ENCODE measurements around the gene SLC47A2.

DNA sequence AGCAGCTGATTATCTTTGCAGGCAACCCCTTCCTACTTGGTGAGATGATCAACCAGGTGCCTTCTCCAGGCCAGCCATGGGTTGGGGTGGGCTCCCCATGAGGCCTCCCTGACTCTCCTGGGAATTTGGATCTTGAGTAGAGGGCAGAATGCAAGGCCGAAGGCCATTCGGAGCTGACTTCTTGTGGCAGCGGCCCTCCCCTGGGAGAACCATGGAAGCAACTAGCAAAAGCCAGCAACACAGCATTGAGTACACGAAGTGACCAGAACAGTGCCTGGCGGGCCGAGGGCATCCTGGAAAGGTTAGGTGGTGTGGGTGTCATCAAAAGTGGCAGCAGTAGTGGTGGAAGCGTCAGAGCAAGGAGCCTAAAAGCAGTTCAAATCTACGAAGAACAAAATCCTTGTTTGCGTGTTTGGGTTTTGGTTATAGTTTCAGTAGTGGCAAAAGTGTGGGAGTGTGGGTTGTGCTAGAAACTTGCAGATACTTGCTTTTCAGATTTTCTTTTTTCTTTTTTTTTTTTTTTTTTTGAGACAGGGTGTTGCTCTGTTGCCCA lies 33.7 kb upstream of the SLC47A2 start:
- TF ChIP-seq, protein P1, sequence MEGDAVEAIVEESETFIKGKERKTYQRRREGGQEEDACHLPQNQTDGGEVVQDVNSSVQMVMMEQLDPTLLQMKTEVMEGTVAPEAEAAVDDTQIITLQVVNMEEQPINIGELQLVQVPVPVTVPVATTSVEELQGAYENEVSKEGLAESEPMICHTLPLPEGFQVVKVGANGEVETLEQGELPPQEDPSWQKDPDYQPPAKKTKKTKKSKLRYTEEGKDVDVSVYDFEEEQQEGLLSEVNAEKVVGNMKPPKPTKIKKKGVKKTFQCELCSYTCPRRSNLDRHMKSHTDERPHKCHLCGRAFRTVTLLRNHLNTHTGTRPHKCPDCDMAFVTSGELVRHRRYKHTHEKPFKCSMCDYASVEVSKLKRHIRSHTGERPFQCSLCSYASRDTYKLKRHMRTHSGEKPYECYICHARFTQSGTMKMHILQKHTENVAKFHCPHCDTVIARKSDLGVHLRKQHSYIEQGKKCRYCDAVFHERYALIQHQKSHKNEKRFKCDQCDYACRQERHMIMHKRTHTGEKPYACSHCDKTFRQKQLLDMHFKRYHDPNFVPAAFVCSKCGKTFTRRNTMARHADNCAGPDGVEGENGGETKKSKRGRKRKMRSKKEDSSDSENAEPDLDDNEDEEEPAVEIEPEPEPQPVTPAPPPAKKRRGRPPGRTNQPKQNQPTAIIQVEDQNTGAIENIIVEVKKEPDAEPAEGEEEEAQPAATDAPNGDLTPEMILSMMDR (conservative IDR thresholded peaks at IDR 0.05 in 1 of 2, IDR thresholded peaks at IDR 0.05 in 1 of 2; ENCODE audit: low read depth in 1 of 2, low read length in 2 of 2), result no peak
- no peak for TF ChIP-seq EZH2 (IDR thresholded peaks at IDR 0.05; ENCODE audit: low read length, missing control alignments)
